H9 (cell line): Measurements from ENCODE around the gene NEURL1B. TPM values are rescaled to one million over a fixed set of nuclear protein-coding genes. Genes with fewer than 3 reads are reported as not detected.

ENCODE experiments used
- DNase-seq: peaks from one replicate; pipeline ENCODE4 v3.0.0-alpha.2; 2017
- H2AFZ ChIP-seq: one replicate; pipeline ENCODE4 v1.6.1; 2013; ENCODE audit warnings: mild to moderate bottlenecking, low read length, control low read depth, moderate library complexity
- H2AK5ac ChIP-seq: 2 replicates; pipeline ENCODE4 v1.6.1; 2013; ENCODE audit warnings: low read length, control low read depth, mixed read lengths; ENCODE audit not compliant: insufficient read length
- H2BK120ac ChIP-seq: one replicate; pipeline ENCODE4 v1.6.1; 2013; ENCODE audit warnings: low read depth, mild to moderate bottlenecking, low read length, control low read depth, inconsistent platforms; ENCODE audit not compliant: poor library complexity, severe bottlenecking
- H2BK12ac ChIP-seq: 2 replicates; pipeline ENCODE4 v1.6.1; 2013; ENCODE audit warnings: low read length, control low read depth, mixed read lengths, low read depth; ENCODE audit not compliant: insufficient read length
- H2BK15ac ChIP-seq: 2 replicates; pipeline ENCODE4 v1.6.1; 2013; ENCODE audit warnings: low read depth, low read length, control low read depth
- H2BK20ac ChIP-seq: one replicate; pipeline ENCODE4 v1.6.1; 2013; ENCODE audit warnings: low read depth, mild to moderate bottlenecking, low read length, control low read depth, inconsistent platforms; ENCODE audit not compliant: poor library complexity, severe bottlenecking
- H2BK5ac ChIP-seq: 2 replicates; pipeline ENCODE4 v1.6.1; 2013; ENCODE audit warnings: low read length, control low read depth, mixed read lengths; ENCODE audit not compliant: insufficient read length
- H3K14ac ChIP-seq: 2 replicates; pipeline ENCODE4 v1.6.1; 2013; ENCODE audit warnings: low read length, control low read depth; ENCODE audit not compliant: insufficient read depth
- H3K18ac ChIP-seq: 2 replicates; pipeline ENCODE4 v1.6.1; 2013; ENCODE audit warnings: low read depth, mild to moderate bottlenecking, mixed read lengths, low read length, control low read depth; ENCODE audit not compliant: insufficient read length
- H3K23ac ChIP-seq: 2 replicates; pipeline ENCODE4 v1.6.1; 2013; ENCODE audit warnings: low read length, control low read depth, mixed read lengths, low read depth; ENCODE audit not compliant: insufficient read length
- H3K23me2 ChIP-seq: 2 replicates; pipeline ENCODE4 v1.6.1; 2013; ENCODE audit warnings: low read depth, mild to moderate bottlenecking, mixed read lengths, low read length, control low read depth; ENCODE audit not compliant: insufficient read length, poor library complexity, severe bottlenecking
- H3K27ac ChIP-seq: 2 replicates; pipeline ENCODE4 v1.5.1; 2013; ENCODE audit warnings: low read length, control low read depth, mixed read lengths, low read depth; ENCODE audit not compliant: insufficient read length
- H3K27me3 ChIP-seq: 2 replicates; pipeline ENCODE4 v1.6.1; 2013; ENCODE audit warnings: low read length, control low read depth, inconsistent platforms; ENCODE audit not compliant: insufficient read depth
- H3K4ac ChIP-seq: 2 replicates; pipeline ENCODE4 v1.6.1; 2013; ENCODE audit warnings: low read depth, mild to moderate bottlenecking, control low read depth, inconsistent platforms, low read length, moderate library complexity
- H3K4me1 ChIP-seq: 2 replicates; pipeline ENCODE4 v1.6.1; 2013; ENCODE audit warnings: low read length, control low read depth, inconsistent platforms; ENCODE audit not compliant: insufficient read depth
- H3K4me2 ChIP-seq: 2 replicates; pipeline ENCODE4 v1.6.1; 2013; ENCODE audit warnings: low read length, control low read depth, mixed read lengths; ENCODE audit not compliant: insufficient read length, insufficient read depth
- H3K56ac ChIP-seq: 2 replicates; pipeline ENCODE4 v1.6.1; 2013; ENCODE audit warnings: low read depth, mild to moderate bottlenecking, mixed read lengths, low read length, control low read depth; ENCODE audit not compliant: insufficient read length
- H3K79me1 ChIP-seq: 2 replicates; pipeline ENCODE4 v1.6.1; 2013; ENCODE audit warnings: low read depth, mild to moderate bottlenecking, moderate library complexity, low read length, control low read depth, inconsistent platforms; ENCODE audit not compliant: insufficient read depth, poor library complexity, severe bottlenecking
- H3K79me2 ChIP-seq: 2 replicates; pipeline ENCODE4 v1.6.1; 2013; ENCODE audit warnings: low read length, control low read depth, inconsistent platforms; ENCODE audit not compliant: insufficient read depth
- H3K9ac ChIP-seq: 2 replicates; pipeline ENCODE4 v1.6.1; 2013; ENCODE audit warnings: low read length, control low read depth, mixed read lengths; ENCODE audit not compliant: insufficient read length; ENCODE audit errors: extremely low read depth
- H3K9me3 ChIP-seq: one replicate; pipeline ENCODE4 v1.6.1; 2013; ENCODE audit warnings: low read depth, low read length, inconsistent platforms; ENCODE audit not compliant: control insufficient read depth
- H3T11ph ChIP-seq: one replicate; pipeline ENCODE4 v1.6.1; 2013; ENCODE audit warnings: mild to moderate bottlenecking, low read length, control low read depth, inconsistent platforms
- H4K20me1 ChIP-seq: one replicate; pipeline ENCODE4 v1.6.1; 2013; ENCODE audit not compliant: control insufficient read depth, insufficient read length, insufficient read depth
- H4K5ac ChIP-seq: 2 replicates; pipeline ENCODE4 v1.6.1; 2013; ENCODE audit warnings: low read depth, mild to moderate bottlenecking, mixed read lengths, low read length, control low read depth; ENCODE audit not compliant: insufficient read length
- H4K8ac ChIP-seq: replicated peaks from 2 replicates; pipeline ENCODE4 v1.6.1; 2013; ENCODE audit warnings: low read length, control low read depth, mixed read lengths, low read depth; ENCODE audit not compliant: insufficient read length
- H4K91ac ChIP-seq: 2 replicates; pipeline ENCODE4 v1.6.1; 2013; ENCODE audit warnings: low read depth, mild to moderate bottlenecking, moderate library complexity, mixed read lengths, low read length, control low read depth; ENCODE audit not compliant: insufficient read length
- H3K27ac Mint-ChIP-seq, 3 experiments: 2 replicates in 2 of 3; 3 replicates in 1 of 3; pipeline ENCODE4 v1.8.0; 2020 to 2021; ENCODE audit warnings: mixed read lengths in 3 of 3, mild to moderate bottlenecking in 1 of 3, moderate library complexity in 1 of 3
- H3K27me3 Mint-ChIP-seq: 2 replicates; pipeline ENCODE4 v1.8.0; 2021; ENCODE audit warnings: low read depth, mild to moderate bottlenecking, moderate library complexity, mixed read lengths
- H3K36me3 Mint-ChIP-seq, 3 experiments: 2 replicates in 2 of 3; 3 replicates in 1 of 3; pipeline ENCODE4 v1.8.0; 2020 to 2021; ENCODE audit warnings: low read depth in 3 of 3, mixed read lengths in 3 of 3; ENCODE audit not compliant: insufficient read depth in 1 of 3
- H3K4me1 Mint-ChIP-seq, 2 experiments: 2 replicates each; pipeline ENCODE4 v1.8.0; 2020; ENCODE audit warnings: mixed read lengths in 2 of 2
- H3K4me3 Mint-ChIP-seq, 2 experiments: 2 replicates in 1 of 2; 3 replicates in 1 of 2; pipeline ENCODE4 v1.8.0; 2020 to 2021; ENCODE audit warnings: mild to moderate bottlenecking in 2 of 2, mixed read lengths in 2 of 2, moderate library complexity in 1 of 2
- H3K9me3 Mint-ChIP-seq, 2 experiments: 2 replicates in 1 of 2; 3 replicates in 1 of 2; pipeline ENCODE4 v1.8.0; 2020; ENCODE audit warnings: mild to moderate bottlenecking in 2 of 2, mixed read lengths in 2 of 2, moderate library complexity in 1 of 2
- CTCF ChIP-seq: fragments of 200-600 bp; sonication (generic); conservative IDR thresholded peaks from 3 replicates; pipeline ENCODE4 v1.8.0; 2021; ENCODE audit warnings: antibody characterized with exemption, mild to moderate bottlenecking
- WGBS: extraction: QIAGEN DNeasy Blood & Tissue Kit; methylation state at CpG from one replicate; pipeline ENCODE4 v1.1.7; 2013; ENCODE audit warnings: missing lambda C conversion rate, low lambda C conversion rate, mixed read lengths; ENCODE audit not compliant: insufficient read length; ENCODE audit errors: extremely low coverage; 5-methylcytosine and 5-hydroxymethylcytosine counted together
- total RNA-seq: library from RNA; stranded (reverse); gene quantifications from 2 replicates; pipeline ENCODE4 v1.2.1, GENCODE V29; 2021

The NEURL1B gene
- total RNA-seq, 1 experiment from 2014 or later = 3.6 TPM

GRCh38 chr5:172715421-172715780 lies 74.3 kb downstream of the NEURL1B start:
- H3K4me1 Mint-ChIP-seq = peaks cover 4 to 6% of the 10 kb centered on the region in 2 experiments; a peak in 3 of 4 replicates
- no peak overlapping the region for H3K27ac Mint-ChIP-seq
- no peaks in the 10 kb centered on the region for H3K23me2 ChIP-seq
- no peak overlapping the region for H3K23ac ChIP-seq
- no peak overlapping the region for H2BK20ac ChIP-seq
- H3K27me3 ChIP-seq = peaks cover 3% of the 10 kb centered on the region; the same call in 1 of the 2 replicates
- H4K91ac ChIP-seq = no peak overlapping the region
- no peak overlapping the region for H3K4ac ChIP-seq
- no peak overlapping the region for H2BK120ac ChIP-seq
- H3K4me2 ChIP-seq = no peak overlapping the region
- H3K14ac ChIP-seq = no peak overlapping the region
- H2AK5ac ChIP-seq = no peak overlapping the region
- H4K20me1 ChIP-seq = no peaks in the 10 kb centered on the region
- no peaks in the 10 kb centered on the region for H3K9me3 ChIP-seq
- H3K4me1 ChIP-seq = 0 out of 2 replicates have a peak, but pooled peaks cover 1% of the 10 kb centered on the region
- H2BK12ac ChIP-seq = no peak overlapping the region
- H4K8ac ChIP-seq = no peak overlapping the region
- H3K79me2 ChIP-seq = no peaks in the 10 kb centered on the region
- no peak overlapping the region for H4K5ac ChIP-seq
- H3T11ph ChIP-seq = no peak overlapping the region
- no CpG with 5 or more reads among the region's 6 CpGs for WGBS
- no peak overlapping the region for H3K4me3 Mint-ChIP-seq
- no peak overlapping the region for H3K18ac ChIP-seq
- no peaks in the 10 kb centered on the region for H3K9me3 Mint-ChIP-seq
- H2AFZ ChIP-seq = no peak overlapping the region
- no peaks in the 10 kb centered on the region for H3K36me3 Mint-ChIP-seq
- no peak overlapping the region for H2BK15ac ChIP-seq
- DNase-seq = no peak
- TF ChIP-seq CTCF = no peak
- no peak overlapping the region for H3K9ac ChIP-seq
- H3K27ac ChIP-seq = no peak overlapping the region
- H3K79me1 ChIP-seq = no peaks in the 10 kb centered on the region
- no peak overlapping the region for H3K56ac ChIP-seq
- H2BK5ac ChIP-seq = no peak overlapping the region
- peaks cover 16% of the 10 kb centered on the region for H3K27me3 Mint-ChIP-seq
